ENCODE data around the gene LRRFIP2.
A peak's percentile ranks its signal among the peaks of the same experiment; 100 is the strongest.

The LRRFIP2 gene

DNA sequence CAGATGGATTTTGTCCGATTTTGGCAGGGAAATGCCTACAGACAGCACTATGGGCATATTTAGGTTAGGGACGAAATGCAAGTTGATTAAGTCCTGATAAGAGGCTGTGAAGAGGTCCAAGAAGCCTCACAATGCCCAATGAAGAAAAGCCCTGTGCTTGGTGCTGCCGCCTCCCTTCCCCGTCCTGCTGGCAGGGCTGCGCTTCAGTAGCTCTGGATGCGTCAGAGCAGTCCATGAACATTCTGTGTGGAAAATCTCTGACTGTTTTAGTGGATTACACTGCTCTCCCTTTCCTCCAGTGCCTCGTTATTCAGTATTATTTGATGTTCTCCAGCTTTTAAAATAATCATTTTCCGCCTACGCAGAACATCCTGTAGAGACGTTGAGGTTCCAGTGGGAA is 141.4 kb downstream of the LRRFIP2 start:
- DNase-seq (ENCODE audit: low read depth): peak; percentile 66
- no peak overlapping the region for H3K4me3 ChIP-seq (ENCODE audit: control insufficient read depth, low read depth, low read length)
- TF ChIP-seq, protein P1, sequence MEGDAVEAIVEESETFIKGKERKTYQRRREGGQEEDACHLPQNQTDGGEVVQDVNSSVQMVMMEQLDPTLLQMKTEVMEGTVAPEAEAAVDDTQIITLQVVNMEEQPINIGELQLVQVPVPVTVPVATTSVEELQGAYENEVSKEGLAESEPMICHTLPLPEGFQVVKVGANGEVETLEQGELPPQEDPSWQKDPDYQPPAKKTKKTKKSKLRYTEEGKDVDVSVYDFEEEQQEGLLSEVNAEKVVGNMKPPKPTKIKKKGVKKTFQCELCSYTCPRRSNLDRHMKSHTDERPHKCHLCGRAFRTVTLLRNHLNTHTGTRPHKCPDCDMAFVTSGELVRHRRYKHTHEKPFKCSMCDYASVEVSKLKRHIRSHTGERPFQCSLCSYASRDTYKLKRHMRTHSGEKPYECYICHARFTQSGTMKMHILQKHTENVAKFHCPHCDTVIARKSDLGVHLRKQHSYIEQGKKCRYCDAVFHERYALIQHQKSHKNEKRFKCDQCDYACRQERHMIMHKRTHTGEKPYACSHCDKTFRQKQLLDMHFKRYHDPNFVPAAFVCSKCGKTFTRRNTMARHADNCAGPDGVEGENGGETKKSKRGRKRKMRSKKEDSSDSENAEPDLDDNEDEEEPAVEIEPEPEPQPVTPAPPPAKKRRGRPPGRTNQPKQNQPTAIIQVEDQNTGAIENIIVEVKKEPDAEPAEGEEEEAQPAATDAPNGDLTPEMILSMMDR (conservative IDR thresholded peaks at IDR 0.05; ENCODE audit: control insufficient read depth, insufficient read depth, low read depth, low read length): no peak

- DNase-seq (ENCODE audit: low read depth): peak; percentile 30
- TF ChIP-seq, protein P1 (conservative IDR thresholded peaks at IDR 0.05; ENCODE audit: control insufficient read depth, insufficient read depth, low read depth, low read length): no peak
- H3K4me3 ChIP-seq (ENCODE audit: control insufficient read depth, low read depth, low read length): no peak overlapping the region
Observed at GRCh38 chr3:37031096-37031682, 143.2 kb downstream of the LRRFIP2 start.

DNA sequence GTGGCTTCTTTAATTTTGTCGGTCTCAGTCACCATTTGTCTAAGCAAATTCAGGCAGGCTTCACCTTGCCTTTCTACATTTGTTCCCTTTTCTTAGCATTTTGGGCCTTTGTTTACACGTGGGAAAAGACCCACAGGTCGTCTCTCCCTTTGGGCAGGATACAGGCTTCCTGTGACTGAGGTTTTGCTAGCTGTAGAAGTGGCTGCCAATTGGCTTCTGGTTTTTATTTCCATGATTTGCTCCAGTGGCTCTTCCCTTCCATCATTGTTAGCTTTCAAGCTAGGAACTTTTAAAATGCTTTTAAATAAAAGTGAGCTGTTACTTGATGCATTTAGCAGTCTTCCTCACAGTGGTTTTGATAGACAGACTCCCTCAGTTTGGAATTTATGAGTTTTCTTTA is 143.8 kb downstream of the LRRFIP2 start:
- no peak overlapping the region for H3K4me3 ChIP-seq (ENCODE audit: control insufficient read depth, low read depth, low read length)
- TF ChIP-seq, protein P1 (conservative IDR thresholded peaks at IDR 0.05; ENCODE audit: control insufficient read depth, insufficient read depth, low read depth, low read length): no peak
- DNase-seq (ENCODE audit: low read depth): no peak

DNA sequence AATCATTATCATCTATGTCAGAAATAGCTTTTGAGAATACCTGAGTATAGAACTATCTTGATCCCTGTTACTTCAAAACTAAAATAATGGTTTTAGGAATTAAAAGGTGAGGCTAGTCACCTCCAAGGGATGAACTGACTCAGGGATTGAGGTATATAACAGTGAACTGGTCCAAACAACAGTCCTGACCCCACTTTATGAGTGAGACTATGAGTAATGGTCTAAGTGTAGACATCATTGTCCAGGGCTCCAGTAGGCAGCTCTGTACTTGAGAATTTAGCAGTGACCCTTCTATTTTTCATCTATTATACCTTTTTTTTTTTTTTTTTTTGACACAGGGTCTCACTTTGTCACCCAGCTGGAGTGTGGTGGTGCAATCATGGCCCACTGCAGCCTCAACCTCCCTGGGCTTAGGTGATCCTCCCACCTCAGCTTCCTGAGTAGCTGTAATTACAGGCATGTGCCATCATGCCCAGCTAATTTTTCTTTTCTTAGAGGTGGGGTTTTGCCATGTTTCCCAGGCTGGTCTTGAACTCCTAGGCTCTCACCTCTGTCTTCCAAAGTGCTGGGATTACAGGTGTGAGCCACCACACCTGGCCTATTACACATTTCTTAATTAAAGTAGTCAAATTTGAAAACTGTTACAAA is 144.7 kb downstream of the LRRFIP2 start:
- H3K4me3 ChIP-seq (ENCODE audit: control insufficient read depth, low read depth, low read length): no peak overlapping the region
- TF ChIP-seq, protein P1 (conservative IDR thresholded peaks at IDR 0.05; ENCODE audit: control insufficient read depth, insufficient read depth, low read depth, low read length): no peak
- peak; percentile 18 for DNase-seq (ENCODE audit: low read depth)

GRCh38 chr3:37029111-37029510 is 145.3 kb downstream of the LRRFIP2 start:
- H3K4me3 ChIP-seq (ENCODE audit: control insufficient read depth, low read depth, low read length): no peak overlapping the region
- no peak for DNase-seq (ENCODE audit: low read depth)
- TF ChIP-seq, protein P1 (conservative IDR thresholded peaks at IDR 0.05; ENCODE audit: control insufficient read depth, insufficient read depth, low read depth, low read length): no peak

DNA sequence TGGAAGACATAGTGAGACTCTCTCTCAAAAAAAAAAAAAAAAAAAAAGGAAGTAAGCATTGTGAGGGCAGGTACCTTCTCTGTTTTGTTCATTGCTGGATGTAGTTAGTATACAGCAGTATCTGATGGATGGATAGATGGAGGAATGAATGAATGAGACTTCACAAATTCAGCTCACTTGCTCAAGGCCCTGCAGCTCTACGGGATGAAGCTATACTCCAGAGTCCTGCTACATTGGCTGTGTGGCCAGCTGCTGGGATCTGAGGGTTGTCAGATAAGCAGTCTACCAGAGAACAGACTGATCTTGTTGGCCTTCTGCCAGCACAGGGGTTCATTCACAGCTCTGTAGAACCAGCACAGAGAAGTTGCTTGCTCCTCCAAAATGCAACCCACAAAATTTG is 146.1 kb downstream of the LRRFIP2 start:
- TF ChIP-seq, protein P1 (conservative IDR thresholded peaks at IDR 0.05; ENCODE audit: control insufficient read depth, insufficient read depth, low read depth, low read length): no peak
- no peak for DNase-seq (ENCODE audit: low read depth)
- H3K4me3 ChIP-seq (ENCODE audit: control insufficient read depth, low read depth, low read length): no peak overlapping the region

Data from fibroblast of mammary gland (primary cell).